GM10266 (cell line): ENCODE data around the gene LHB.

Source experiments
- DNase-seq: peaks from one replicate; pipeline ENCODE4 v3.0.0; 2012; ENCODE audit errors: extremely low spot score
- TF ChIP-seq, protein P1 (sequence below): IDR thresholded peaks from 2 replicates; pipeline ENCODE4 v1.5.1; 2012; ENCODE audit warnings: mild to moderate bottlenecking, low read depth; ENCODE audit not compliant: control insufficient read depth, insufficient read depth; ENCODE audit errors: missing control alignments

The LHB gene

DNA sequence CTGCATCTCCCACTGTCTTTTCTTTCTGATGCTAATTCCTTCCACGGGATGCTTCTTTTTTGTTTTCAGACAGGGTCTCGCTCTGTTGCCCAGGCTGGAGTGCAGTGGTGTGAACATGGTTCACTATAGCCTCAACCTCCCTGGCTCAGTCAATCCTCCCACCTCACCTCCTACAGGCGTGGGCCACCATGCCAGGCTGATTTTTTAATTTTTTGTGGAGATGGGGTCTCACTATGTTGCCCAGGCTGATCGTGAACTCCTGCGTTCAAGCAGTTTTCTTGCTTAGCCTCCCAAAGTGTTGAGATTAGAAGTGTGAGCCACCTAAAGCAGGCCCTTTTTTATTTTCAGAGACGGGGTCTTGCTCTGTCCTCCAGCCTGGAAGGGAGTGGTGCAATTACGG lies 28.6 kb downstream of the LHB start:
- TF ChIP-seq, protein P1, sequence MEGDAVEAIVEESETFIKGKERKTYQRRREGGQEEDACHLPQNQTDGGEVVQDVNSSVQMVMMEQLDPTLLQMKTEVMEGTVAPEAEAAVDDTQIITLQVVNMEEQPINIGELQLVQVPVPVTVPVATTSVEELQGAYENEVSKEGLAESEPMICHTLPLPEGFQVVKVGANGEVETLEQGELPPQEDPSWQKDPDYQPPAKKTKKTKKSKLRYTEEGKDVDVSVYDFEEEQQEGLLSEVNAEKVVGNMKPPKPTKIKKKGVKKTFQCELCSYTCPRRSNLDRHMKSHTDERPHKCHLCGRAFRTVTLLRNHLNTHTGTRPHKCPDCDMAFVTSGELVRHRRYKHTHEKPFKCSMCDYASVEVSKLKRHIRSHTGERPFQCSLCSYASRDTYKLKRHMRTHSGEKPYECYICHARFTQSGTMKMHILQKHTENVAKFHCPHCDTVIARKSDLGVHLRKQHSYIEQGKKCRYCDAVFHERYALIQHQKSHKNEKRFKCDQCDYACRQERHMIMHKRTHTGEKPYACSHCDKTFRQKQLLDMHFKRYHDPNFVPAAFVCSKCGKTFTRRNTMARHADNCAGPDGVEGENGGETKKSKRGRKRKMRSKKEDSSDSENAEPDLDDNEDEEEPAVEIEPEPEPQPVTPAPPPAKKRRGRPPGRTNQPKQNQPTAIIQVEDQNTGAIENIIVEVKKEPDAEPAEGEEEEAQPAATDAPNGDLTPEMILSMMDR, result no peak
- no peak for DNase-seq

DNA sequence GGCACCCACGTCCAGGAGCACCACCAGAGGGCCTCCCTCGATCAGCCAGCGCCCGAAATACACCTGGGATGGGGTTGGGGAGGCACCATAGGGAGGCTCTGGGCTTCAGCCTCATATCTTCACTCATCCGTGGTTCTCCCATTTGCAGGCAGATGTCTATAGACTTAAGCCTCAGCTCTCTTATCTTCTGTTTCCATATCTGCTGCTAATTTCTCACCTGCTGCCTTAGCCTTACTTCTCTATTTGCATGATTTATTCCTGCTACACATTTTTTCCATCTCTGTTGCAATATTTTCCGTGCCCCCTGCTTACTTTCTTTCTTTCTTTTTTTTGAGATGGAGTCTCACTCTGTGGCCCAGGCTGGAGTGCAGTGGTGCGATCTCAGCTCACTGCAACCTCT lies 29.6 kb downstream of the LHB start:
- TF ChIP-seq, protein P1, result no peak
- DNase-seq, result no peak

DNA sequence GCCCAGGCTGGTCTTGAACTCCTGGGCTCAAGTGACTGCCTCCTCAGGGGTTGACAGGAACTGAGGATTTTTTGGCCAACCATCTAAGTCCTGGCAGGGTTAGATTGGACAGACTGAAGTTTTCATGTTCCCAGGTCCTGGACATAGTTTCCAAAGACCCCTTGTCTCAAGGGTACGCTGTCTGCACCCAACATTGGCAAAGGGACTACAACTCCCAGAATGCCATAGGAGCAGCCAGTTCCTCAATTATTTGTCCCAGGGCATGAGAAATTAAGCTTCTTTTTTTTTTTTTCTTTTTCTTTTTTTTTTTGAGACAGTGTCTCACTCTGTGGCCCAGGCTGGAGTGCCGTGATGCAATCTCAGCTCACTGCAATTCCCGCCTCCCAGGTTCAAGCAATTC lies 30.7 kb downstream of the LHB start:
- TF ChIP-seq, protein P1, result no peak
- no peak for DNase-seq

DNA sequence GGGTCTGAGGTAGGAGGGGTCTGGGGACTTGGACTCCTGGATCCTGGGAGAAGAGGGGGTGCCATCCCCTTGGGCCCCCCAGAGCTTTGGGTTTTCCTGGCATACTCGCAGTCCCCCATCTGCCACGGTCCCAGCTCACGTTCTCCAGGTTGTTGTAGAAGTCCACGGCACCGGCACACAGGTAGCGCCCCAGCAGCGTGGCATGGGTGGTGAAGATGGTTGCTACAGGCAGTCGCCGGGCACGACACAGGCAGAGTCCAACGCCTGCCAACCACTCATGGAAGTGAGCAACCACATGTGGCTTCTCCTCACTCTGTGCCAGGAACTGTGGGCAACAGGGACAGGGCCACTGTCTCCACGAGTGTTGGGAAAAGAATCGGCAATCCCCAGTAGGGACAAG lies 31.2 kb downstream of the LHB start:
- TF ChIP-seq, protein P1, result no peak
- DNase-seq, result no peak

DNA sequence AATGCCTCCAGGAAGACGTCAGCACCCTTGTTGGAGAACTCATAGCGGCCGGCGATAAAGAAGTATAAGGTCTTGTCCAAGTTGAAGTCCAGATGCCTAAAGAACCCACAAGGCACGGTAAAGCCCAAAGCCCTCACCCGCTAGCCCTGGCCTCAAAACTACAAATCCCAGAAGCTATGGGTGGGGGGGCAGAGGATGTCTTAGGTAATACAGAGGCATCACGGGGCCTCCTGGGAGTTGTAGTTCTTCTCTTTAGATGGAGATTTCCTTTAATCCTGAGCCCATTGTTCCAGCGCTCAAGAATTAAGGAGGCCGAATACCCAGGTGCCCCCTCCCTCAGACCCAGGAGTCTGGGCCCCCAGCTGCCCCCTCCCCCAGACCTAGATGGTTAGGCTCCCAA lies 34.6 kb downstream of the LHB start:
- TF ChIP-seq, protein P1, result no peak
- DNase-seq, result no peak

DNA sequence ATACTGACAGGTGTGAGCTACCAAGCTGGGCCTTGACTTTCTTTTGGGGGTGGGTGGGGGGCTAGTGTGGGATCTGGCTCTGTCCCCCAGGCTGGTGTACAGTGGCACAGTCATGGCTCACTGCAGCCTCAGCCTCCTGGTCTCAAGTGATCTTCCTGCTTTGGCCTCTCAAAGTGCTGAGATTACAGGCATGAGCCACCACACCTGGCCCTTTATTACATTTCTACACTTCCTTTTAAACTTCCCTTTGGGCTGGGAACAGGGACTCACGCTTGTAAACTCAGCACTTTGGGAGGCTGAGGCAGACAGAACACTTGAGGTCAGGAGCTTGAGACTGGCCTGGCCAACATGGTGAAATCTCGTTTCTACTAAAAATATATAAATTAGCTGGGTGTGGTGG lies 39.8 kb downstream of the LHB start:
- no peak for DNase-seq
- TF ChIP-seq, protein P1, result no peak

DNA sequence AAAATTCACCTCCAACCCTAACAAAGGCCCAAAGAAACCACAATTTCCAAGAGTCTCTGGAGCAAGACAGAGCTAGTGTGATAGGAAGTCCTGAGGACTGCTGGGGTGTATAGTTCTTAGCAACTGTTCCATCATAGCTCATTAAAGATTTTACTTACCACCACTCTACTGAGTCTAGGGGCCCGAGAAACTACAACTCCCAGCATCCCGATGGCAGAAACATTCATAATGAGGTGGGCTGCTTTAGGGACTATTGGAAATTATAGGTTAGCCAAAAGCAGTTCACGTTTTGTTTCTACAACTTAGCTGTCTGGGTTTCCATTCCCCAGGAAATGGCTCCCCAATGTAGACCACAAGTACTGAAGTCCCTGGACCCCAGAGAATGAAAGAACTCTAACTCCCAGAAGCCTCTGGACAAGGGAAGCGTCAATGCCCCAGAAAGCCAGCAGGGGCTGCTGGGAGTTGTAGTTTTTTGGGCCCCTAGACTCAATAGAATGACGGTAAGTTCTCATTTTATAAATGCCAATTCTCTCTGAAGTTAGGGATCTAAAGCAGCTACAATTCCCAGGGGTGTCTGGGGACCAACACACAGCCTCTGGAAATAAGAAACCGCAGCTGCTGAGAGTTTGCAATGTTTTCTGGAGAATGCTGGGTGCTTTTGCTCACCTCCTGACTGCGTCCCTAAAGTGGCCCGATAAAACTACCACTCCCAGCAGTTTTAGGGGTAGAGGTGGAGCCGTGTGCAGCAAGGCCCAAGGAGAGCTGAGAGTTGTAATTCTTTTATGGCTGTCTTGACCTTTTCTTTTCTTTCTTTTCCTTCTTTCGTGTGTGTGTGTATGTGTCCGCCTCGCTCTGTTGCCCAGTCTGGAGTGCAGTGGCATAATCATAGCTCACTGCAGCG lies 40.7 kb downstream of the LHB start:
- DNase-seq, result no peak
- TF ChIP-seq, protein P1, result no peak
